Measurements from ENCODE around the gene TFF2.

DNA sequence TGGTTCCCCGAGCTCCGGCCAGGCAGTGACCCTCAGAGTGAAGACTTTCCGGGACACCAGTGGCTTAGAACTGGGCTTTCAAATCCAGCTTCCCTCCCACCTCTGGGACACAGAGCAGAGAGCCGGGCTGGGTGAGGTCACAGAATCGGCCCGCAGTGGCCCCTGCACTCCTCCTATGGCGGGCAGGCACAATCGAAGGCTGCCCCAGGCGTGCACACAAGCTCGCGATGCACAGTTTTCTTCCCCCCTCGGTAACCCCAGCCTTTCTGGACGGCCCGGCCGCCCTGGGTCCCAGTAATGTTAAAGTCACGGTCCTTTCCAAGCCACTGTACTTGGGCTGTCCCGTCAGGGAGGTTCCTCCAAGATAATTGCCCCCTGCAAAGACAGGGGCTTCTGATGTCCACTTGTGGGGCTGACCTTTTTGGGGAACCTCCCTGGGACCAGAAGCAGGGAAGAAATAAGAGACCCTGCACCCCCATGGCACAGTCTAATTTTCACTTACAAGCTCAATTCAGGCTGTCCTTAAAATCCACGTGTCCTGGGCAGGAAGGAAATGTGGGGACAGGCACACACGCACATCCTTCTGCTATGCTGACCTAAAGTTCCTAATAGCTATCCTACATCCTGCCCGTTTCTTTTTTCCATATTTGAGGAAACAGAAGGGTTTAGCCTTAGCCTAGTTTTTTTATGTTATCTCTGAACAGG lies 49.3 kb downstream of the TFF2 start:
- TF ChIP-seq EZH2phosphoT487 (IDR thresholded peaks at IDR 0.05; ENCODE audit: borderline replicate concordance), result no peak
- TF ChIP-seq, protein P1, sequence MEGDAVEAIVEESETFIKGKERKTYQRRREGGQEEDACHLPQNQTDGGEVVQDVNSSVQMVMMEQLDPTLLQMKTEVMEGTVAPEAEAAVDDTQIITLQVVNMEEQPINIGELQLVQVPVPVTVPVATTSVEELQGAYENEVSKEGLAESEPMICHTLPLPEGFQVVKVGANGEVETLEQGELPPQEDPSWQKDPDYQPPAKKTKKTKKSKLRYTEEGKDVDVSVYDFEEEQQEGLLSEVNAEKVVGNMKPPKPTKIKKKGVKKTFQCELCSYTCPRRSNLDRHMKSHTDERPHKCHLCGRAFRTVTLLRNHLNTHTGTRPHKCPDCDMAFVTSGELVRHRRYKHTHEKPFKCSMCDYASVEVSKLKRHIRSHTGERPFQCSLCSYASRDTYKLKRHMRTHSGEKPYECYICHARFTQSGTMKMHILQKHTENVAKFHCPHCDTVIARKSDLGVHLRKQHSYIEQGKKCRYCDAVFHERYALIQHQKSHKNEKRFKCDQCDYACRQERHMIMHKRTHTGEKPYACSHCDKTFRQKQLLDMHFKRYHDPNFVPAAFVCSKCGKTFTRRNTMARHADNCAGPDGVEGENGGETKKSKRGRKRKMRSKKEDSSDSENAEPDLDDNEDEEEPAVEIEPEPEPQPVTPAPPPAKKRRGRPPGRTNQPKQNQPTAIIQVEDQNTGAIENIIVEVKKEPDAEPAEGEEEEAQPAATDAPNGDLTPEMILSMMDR (conservative IDR thresholded peaks at IDR 0.05; ENCODE audit: low read length), result no peak

Data from Loucy (cell line).